Measurements from ENCODE around the gene SMC3. TPM values are rescaled to one million over a fixed set of nuclear protein-coding genes. Genes with fewer than 3 reads are reported as not detected.

The SMC3 gene
- total RNA-seq, 2 donors from 2014 or later: 25.6 to 38.8 TPM

GRCh38 chr10:110558041-110558440 lies 9.5 kb upstream of the SMC3 start:
- TF ChIP-seq CTCF (IDR thresholded peaks at IDR 0.05): no peak
- no peak for TF ChIP-seq POLR2A (IDR thresholded peaks at IDR 0.05)
- no peak for TF ChIP-seq POLR2AphosphoS5 (IDR thresholded peaks at IDR 0.05)
- Histone ChIP-seq H3K27me3 (replicated peaks; ENCODE audit: insufficient read depth) (no peaks in the 10 kb centered on the region), H3K9me3 (no peaks in the 10 kb centered on the region), H3K27ac (no peak overlapping the region), H3K4me1 (replicated peaks) (no peaks in the 10 kb centered on the region), H3K4me3 (no peak overlapping the region), H3K36me3 (no peaks in the 10 kb centered on the region)
- DNase-seq (ENCODE audit: low spot score): no peak
- 90% methylated on average over 3 of the region's 3 CpGs for WGBS
- intact Hi-C loops (cut with DNase I): no loop called here

DNA sequence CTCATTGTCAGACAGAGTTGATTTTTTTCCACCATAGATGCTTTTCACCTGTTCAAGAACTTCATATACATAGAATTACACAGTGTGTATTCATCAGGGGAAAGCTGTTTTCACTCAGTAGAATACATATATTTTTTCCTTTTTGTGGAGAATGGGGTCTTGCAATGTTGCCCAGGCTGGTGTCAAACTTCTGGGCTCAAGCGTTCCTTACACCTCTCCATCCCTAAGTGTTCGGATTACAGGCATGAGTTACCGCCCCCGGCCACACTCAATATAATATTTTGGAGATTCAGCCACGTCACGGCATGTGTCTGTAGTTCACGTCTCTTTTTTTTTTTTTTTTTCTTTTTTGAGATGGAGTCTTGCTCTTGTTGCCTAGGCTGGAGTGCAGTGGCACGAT lies 7.5 kb upstream of the SMC3 start:
- Histone ChIP-seq H3K9me3 (no peaks in the 10 kb centered on the region), H3K4me1 (replicated peaks) (no peaks in the 10 kb centered on the region), H3K4me3 (no peak overlapping the region), H3K27ac (no peak overlapping the region), H3K27me3 (replicated peaks; ENCODE audit: insufficient read depth) (no peaks in the 10 kb centered on the region), H3K36me3 (no peaks in the 10 kb centered on the region)
- intact Hi-C loops (cut with DNase I): loop anchor here (10.0 kb wide), 1 partner anchor 345 kb away; no protein-coding TSS in a partner anchor
- DNase-seq (ENCODE audit: low spot score): no peak
- TF ChIP-seq POLR2AphosphoS5 (IDR thresholded peaks at IDR 0.05) (no peak), POLR2A (IDR thresholded peaks at IDR 0.05) (no peak), CTCF (IDR thresholded peaks at IDR 0.05) (no peak)
- 93% methylated on average over 8 of the region's 8 CpGs for WGBS

- WGBS: 91% methylated on average over 3 of the region's 3 CpGs
- intact Hi-C loops (cut with DNase I): loop anchor here (10.0 kb wide), 1 partner anchor 346 kb away; no protein-coding TSS in a partner anchor
- no peak for DNase-seq (ENCODE audit: low spot score)
- TF ChIP-seq POLR2AphosphoS5 (IDR thresholded peaks at IDR 0.05): no peak
- no peak for TF ChIP-seq POLR2A (IDR thresholded peaks at IDR 0.05)
- TF ChIP-seq CTCF (IDR thresholded peaks at IDR 0.05): no peak
- no peaks in the 10 kb centered on the region for H3K27me3 ChIP-seq (replicated peaks; ENCODE audit: insufficient read depth)
- H3K27ac ChIP-seq: no peak overlapping the region
- no peaks in the 10 kb centered on the region for H3K36me3 ChIP-seq
- H3K4me1 ChIP-seq (replicated peaks): no peaks in the 10 kb centered on the region
- no peak overlapping the region for H3K4me3 ChIP-seq
- no peaks in the 10 kb centered on the region for H3K9me3 ChIP-seq
These were observed 6.2 kb upstream of the SMC3 start for GRCh38 chr10:110561292-110561691.

DNA sequence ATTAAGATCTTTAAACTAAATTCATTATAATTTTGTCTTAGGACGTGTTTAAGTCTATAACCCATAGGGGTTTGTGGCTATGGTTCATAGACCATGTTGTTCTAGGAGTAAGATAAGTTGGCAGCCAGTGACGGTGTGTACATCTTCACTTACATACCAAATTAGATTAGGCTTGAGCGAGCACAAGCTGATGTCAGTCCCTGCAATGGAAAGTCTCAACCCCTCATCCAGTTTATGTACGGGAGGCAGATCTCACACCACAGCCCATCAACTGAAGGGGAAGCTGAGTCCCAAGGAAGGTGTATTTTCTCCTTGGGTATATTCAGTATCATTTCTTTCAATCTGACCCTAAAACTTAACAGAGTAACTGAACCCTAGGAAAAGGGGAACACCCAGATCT lies 5.1 kb upstream of the SMC3 start:
- DNase-seq (ENCODE audit: low spot score): no peak
- H3K9me3 ChIP-seq: no peaks in the 10 kb centered on the region
- WGBS: 73% methylated on average over 4 of the region's 4 CpGs
- no peak overlapping the region for H3K4me3 ChIP-seq
- intact Hi-C loops (cut with DNase I): loop anchor here (10.0 kb wide), 1 partner anchor 348 kb away; no protein-coding TSS in a partner anchor
- no peaks in the 10 kb centered on the region for H3K36me3 ChIP-seq
- H3K4me1 ChIP-seq (replicated peaks): no peaks in the 10 kb centered on the region
- H3K27ac ChIP-seq: no peak overlapping the region
- no peaks in the 10 kb centered on the region for H3K27me3 ChIP-seq (replicated peaks; ENCODE audit: insufficient read depth)
- no peak for TF ChIP-seq POLR2A (IDR thresholded peaks at IDR 0.05)
- TF ChIP-seq POLR2AphosphoS5 (IDR thresholded peaks at IDR 0.05): no peak
- TF ChIP-seq CTCF (IDR thresholded peaks at IDR 0.05): no peak

DNA sequence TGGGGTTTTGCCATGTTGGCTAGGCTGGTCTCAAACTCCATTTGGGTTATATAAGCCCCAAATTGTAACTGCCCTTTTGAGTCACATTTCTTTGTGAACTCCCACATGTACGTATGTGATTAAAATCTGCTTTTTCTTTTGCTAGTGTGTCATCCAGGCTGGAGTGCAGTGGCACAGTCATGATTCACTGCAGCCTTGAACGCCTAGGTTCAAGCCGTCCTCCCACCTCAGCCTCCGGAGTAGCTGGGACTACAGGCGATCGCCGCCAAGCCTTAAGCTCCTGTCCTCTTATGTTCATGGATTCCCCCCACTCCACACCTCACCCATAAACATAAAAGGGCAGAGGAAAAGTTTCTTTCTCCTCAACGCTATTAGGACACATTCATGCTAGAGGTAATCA lies 4.4 kb upstream of the SMC3 start:
- H3K36me3 ChIP-seq: no peaks in the 10 kb centered on the region
- no peak overlapping the region for H3K27ac ChIP-seq
- no peaks in the 10 kb centered on the region for H3K27me3 ChIP-seq (replicated peaks; ENCODE audit: insufficient read depth)
- H3K4me3 ChIP-seq: no peak overlapping the region
- 87% methylated on average over 8 of the region's 8 CpGs for WGBS
- intact Hi-C loops (cut with DNase I): loop anchor here (10.0 kb wide), 1 partner anchor 348 kb away; no protein-coding TSS in a partner anchor
- DNase-seq (ENCODE audit: low spot score): no peak
- TF ChIP-seq CTCF (IDR thresholded peaks at IDR 0.05): no peak
- TF ChIP-seq POLR2A (IDR thresholded peaks at IDR 0.05): no peak
- no peak for TF ChIP-seq POLR2AphosphoS5 (IDR thresholded peaks at IDR 0.05)
- no peaks in the 10 kb centered on the region for H3K9me3 ChIP-seq
- H3K4me1 ChIP-seq (replicated peaks): no peaks in the 10 kb centered on the region
